Ishikawa (cell line): Measurements from ENCODE around the gene TTC13.

Source experiments
- CEBPB ChIP-seq: IDR thresholded peaks from 2 replicates; pipeline ENCODE4 v1.6.1; 2012
- CREB1 ChIP-seq: IDR thresholded peaks from 2 replicates; pipeline ENCODE4 v1.6.1; 2012; ENCODE audit warnings: low read depth
- EGR1 ChIP-seq: IDR thresholded peaks from 2 replicates; pipeline ENCODE4 v1.6.1; 2012
- EP300 ChIP-seq: IDR thresholded peaks from 2 replicates; pipeline ENCODE4 v1.6.1; 2012; ENCODE audit warnings: borderline replicate concordance
- FOXM1 ChIP-seq: IDR thresholded peaks from 2 replicates; pipeline ENCODE4 v1.6.1; 2012; ENCODE audit warnings: low read depth, borderline replicate concordance
- NFIC ChIP-seq: IDR thresholded peaks from 2 replicates; pipeline ENCODE4 v1.6.1; 2012
- RAD21 ChIP-seq: IDR thresholded peaks from 2 replicates; pipeline ENCODE4 v1.6.1; 2012; ENCODE audit warnings: low read depth
- TAF1 ChIP-seq: IDR thresholded peaks from 2 replicates; pipeline ENCODE4 v1.6.1; 2012; ENCODE audit warnings: low read depth, mild to moderate bottlenecking
- TCF12 ChIP-seq: IDR thresholded peaks from 2 replicates; pipeline ENCODE4 v1.6.1; 2012; ENCODE audit warnings: low read depth
- TEAD4 ChIP-seq: IDR thresholded peaks from 2 replicates; pipeline ENCODE4 v1.6.1; 2012
- YY1 ChIP-seq: IDR thresholded peaks from 2 replicates; pipeline ENCODE4 v1.6.1; 2012; ENCODE audit warnings: low read depth
- ZBTB7A ChIP-seq: IDR thresholded peaks from 2 replicates; pipeline ENCODE4 v1.6.1; 2012; ENCODE audit warnings: low read depth
- TF ChIP-seq, protein P1 (sequence below): IDR thresholded peaks from 2 replicates; pipeline ENCODE4 v1.6.1; 2012; ENCODE audit warnings: low read depth, mild to moderate bottlenecking
- TF ChIP-seq, protein P2 (sequence below): IDR thresholded peaks from 2 replicates; pipeline ENCODE4 v1.6.1; 2012
- TF ChIP-seq, protein P3 (sequence below): IDR thresholded peaks from 2 replicates; pipeline ENCODE4 v1.6.1; 2012

TTC13 gene

DNA sequence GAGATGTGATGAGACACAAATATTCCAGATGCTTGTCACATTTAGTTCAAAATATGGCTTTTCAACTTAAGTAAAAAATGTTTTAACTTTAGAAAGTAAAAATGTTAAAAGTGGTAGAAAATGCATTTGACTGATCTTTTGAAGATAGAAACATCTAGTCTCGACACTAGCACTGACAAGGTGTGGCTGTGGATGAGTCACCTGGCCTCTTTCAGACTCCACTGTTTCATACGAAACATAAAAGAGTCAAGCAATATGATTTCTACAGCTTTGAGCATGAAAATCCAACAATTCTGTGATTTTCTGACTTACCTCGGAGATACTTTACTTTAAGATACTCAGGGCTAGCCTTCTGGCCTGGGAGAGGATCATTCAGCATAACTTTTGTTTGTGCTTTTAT, 47.7 kb downstream of the TTC13 start:
- TF ChIP-seq, protein P1, sequence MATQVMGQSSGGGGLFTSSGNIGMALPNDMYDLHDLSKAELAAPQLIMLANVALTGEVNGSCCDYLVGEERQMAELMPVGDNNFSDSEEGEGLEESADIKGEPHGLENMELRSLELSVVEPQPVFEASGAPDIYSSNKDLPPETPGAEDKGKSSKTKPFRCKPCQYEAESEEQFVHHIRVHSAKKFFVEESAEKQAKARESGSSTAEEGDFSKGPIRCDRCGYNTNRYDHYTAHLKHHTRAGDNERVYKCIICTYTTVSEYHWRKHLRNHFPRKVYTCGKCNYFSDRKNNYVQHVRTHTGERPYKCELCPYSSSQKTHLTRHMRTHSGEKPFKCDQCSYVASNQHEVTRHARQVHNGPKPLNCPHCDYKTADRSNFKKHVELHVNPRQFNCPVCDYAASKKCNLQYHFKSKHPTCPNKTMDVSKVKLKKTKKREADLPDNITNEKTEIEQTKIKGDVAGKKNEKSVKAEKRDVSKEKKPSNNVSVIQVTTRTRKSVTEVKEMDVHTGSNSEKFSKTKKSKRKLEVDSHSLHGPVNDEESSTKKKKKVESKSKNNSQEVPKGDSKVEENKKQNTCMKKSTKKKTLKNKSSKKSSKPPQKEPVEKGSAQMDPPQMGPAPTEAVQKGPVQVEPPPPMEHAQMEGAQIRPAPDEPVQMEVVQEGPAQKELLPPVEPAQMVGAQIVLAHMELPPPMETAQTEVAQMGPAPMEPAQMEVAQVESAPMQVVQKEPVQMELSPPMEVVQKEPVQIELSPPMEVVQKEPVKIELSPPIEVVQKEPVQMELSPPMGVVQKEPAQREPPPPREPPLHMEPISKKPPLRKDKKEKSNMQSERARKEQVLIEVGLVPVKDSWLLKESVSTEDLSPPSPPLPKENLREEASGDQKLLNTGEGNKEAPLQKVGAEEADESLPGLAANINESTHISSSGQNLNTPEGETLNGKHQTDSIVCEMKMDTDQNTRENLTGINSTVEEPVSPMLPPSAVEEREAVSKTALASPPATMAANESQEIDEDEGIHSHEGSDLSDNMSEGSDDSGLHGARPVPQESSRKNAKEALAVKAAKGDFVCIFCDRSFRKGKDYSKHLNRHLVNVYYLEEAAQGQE: no peak
- TF ChIP-seq CEBPB (no peak), FOXM1 (no peak), EP300 (no peak), YY1 (no peak), NFIC (no peak), TAF1 (no peak), TEAD4 (no peak)
- TF ChIP-seq, protein P2, sequence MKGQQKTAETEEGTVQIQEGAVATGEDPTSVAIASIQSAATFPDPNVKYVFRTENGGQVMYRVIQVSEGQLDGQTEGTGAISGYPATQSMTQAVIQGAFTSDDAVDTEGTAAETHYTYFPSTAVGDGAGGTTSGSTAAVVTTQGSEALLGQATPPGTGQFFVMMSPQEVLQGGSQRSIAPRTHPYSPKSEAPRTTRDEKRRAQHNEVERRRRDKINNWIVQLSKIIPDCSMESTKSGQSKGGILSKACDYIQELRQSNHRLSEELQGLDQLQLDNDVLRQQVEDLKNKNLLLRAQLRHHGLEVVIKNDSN: no peak
- TF ChIP-seq, protein P3, sequence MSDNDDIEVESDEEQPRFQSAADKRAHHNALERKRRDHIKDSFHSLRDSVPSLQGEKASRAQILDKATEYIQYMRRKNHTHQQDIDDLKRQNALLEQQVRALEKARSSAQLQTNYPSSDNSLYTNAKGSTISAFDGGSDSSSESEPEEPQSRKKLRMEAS: no peak

DNA sequence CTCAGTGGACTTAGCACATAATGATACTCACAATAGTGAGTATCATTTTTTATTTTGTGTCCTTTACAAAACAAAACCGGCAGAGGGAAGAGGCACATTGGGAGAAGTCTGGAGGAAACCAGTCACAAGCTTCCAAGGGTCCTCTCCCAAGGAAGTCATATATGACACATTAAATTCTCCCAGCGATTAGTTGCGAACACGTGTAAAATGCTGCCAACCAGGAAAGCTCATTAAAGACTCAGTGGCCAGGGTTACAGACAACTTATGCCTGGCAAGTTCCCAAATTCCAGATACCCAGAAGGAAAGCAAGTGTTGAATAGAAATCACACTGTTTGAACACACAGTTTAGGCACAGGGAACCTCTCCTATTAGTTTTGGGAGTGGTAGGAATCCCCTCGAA, 52.5 kb downstream of the TTC13 start:
- TF ChIP-seq, protein P3: no peak
- no peak for TF ChIP-seq TEAD4
- TF ChIP-seq CEBPB: no peak
- TF ChIP-seq ZBTB7A: no peak
- TF ChIP-seq TAF1: no peak
- TF ChIP-seq EP300: no peak
- TF ChIP-seq TCF12: no peak
- TF ChIP-seq NFIC: no peak
- no peak for TF ChIP-seq FOXM1
- TF ChIP-seq, protein P1: no peak
- TF ChIP-seq RAD21: no peak

DNA sequence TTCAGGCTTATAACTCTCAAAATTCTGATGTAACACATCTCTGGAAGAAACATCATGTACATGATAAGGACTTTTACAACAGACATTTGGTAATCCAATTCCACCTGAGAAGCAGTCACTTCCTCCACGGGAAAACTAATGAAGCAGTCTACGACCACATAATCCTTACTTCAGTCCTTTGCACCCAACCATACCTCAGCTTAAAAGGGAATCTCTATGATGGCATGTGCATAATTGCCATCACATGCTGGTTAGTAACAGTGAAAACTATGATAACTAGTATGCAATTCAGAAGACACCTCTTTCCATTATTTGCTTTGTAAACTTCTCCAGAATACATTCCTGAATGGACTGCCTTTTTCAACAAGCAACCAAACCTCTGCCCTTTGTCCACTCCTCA, 53.1 kb downstream of the TTC13 start:
- TF ChIP-seq EP300 (no peak), TCF12 (no peak), CEBPB (no peak), YY1 (no peak), FOXM1 (no peak), RAD21 (no peak), NFIC (no peak), ZBTB7A (no peak), CREB1 (no peak), TAF1 (no peak), TEAD4 (no peak), EGR1 (no peak)
- TF ChIP-seq, protein P1: no peak
- TF ChIP-seq, protein P3: no peak
- TF ChIP-seq, protein P2: no peak

DNA sequence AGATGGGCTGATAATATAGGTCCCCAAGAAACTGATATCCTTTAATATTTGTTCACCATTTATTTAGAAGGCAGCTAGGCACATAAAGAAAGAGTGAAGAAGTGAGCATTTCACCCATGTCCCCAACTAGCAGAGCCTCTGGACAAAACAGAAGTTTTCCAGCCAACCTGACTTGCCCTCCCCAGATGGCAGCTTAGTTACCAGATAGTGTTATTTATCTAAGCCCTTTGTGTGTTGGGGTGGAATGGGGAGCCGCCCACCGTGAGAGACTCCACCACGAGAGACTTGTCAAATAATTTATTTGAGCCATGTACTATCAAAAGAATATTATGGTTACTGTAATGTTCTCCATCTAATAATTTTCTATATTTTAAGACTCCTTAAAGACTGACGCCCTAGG, 55.5 kb downstream of the TTC13 start:
- TF ChIP-seq ZBTB7A (no peak), CREB1 (no peak), TAF1 (no peak), TCF12 (no peak), NFIC (no peak), EP300 (no peak), TEAD4 (no peak), CEBPB (no peak), YY1 (no peak), FOXM1 (no peak), EGR1 (no peak), RAD21 (no peak)
- TF ChIP-seq, protein P1: no peak
- TF ChIP-seq, protein P2: no peak
- TF ChIP-seq, protein P3: no peak
